Measurements from ENCODE around the gene CCT7. TPM values are rescaled to one million over a fixed set of nuclear protein-coding genes. Genes with fewer than 3 reads are reported as not detected.

Gene CCT7
- polyA plus RNA-seq, 1 donor, result 169 TPM

DNA sequence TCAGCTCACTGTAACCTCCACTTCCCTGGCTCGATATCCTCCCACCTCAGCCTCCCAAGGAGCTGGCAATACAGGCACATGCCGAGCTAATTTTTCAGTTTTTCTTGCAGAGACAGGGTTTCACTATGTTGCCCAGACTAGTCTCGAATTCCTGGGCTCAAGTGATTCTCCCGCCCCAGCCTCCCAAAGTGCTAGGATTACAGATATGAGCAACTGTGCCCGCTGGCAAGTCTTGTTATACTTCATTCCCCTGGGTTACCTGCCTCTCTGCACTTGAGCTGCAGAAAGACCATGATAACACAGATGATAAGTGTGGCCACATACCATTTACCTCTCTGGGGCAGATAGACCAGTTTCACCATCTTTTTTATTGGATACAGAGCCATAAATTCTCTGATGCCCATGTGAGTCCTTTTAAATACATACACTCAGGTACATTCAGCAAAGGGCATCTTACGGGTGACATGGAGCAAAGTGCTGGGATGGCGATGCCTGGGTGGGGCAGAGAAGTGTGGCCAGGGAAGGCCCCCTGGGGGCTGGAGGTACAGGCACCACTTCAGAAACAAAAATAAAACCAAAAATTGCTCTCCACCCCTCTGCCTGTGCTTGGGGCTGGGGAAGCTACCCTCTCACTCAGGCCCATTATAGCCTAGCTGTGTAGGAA lies 20.4 kb downstream of the CCT7 start:
- WGBS (ENCODE audit: insufficient coverage, low lambda C conversion rate), result 83% methylated on average over 2 of the region's 7 CpGs
- no peak overlapping the region for H3K27ac ChIP-seq (ENCODE audit: low read length)
- no peak for DNase-seq
- peaks cover 49% of the 10 kb centered on the region for H3K36me3 ChIP-seq (ENCODE audit: control insufficient read depth, insufficient read depth, low read length)
- no peaks in the 10 kb centered on the region for H3K27me3 ChIP-seq (ENCODE audit: control insufficient read depth, insufficient read depth, low read length)
- no peak overlapping the region for H3K4me3 ChIP-seq (ENCODE audit: low read length)
- H3K9me3 ChIP-seq (ENCODE audit: control insufficient read depth, low read depth, low read length), result no peaks in the 10 kb centered on the region
- H3K4me1 ChIP-seq (ENCODE audit: control insufficient read depth, insufficient read depth, low read length), result no peaks in the 10 kb centered on the region

DNA sequence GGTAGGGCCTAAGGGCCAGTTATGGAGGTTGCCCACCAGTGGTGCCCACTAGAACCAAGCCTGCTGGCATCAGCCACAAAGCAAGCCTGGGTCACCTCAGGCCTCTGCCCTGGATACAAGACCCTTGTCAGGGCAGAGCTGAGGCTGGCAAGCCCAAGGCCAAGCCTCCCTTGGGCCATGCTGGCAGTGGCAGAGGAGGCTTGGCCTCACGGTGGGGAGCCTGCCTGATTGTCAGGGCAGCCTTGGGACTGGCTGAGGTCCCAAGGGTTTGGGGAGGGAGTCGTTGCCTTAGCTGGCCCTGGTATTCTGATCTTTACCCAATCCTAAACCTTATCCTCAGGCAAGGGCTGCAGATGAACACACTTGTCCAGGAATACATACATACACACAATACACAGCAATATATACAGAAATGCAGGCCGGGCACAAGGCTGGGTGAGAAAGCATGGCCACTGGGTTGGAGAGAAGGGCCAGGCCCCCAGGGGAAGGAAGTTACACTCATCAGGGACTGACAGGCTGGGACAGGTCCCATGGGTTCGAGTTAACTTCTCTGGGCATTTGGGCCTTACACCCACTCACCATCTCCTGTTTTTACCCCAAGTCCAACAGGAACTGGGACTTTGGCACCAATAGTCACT lies 21.0 kb downstream of the CCT7 start:
- Histone ChIP-seq H3K27me3 (ENCODE audit: control insufficient read depth, insufficient read depth, low read length) (no peaks in the 10 kb centered on the region), H3K36me3 (ENCODE audit: control insufficient read depth, insufficient read depth, low read length) (peaks cover 43% of the 10 kb centered on the region), H3K9me3 (ENCODE audit: control insufficient read depth, low read depth, low read length) (no peaks in the 10 kb centered on the region), H3K4me1 (ENCODE audit: control insufficient read depth, insufficient read depth, low read length) (no peaks in the 10 kb centered on the region), H3K4me3 (ENCODE audit: low read length) (no peak overlapping the region), H3K27ac (ENCODE audit: low read length) (no peak overlapping the region)
- DNase-seq, result no peak
- no CpG with 5 or more reads among the region's 4 CpGs for WGBS (ENCODE audit: insufficient coverage, low lambda C conversion rate)

DNA sequence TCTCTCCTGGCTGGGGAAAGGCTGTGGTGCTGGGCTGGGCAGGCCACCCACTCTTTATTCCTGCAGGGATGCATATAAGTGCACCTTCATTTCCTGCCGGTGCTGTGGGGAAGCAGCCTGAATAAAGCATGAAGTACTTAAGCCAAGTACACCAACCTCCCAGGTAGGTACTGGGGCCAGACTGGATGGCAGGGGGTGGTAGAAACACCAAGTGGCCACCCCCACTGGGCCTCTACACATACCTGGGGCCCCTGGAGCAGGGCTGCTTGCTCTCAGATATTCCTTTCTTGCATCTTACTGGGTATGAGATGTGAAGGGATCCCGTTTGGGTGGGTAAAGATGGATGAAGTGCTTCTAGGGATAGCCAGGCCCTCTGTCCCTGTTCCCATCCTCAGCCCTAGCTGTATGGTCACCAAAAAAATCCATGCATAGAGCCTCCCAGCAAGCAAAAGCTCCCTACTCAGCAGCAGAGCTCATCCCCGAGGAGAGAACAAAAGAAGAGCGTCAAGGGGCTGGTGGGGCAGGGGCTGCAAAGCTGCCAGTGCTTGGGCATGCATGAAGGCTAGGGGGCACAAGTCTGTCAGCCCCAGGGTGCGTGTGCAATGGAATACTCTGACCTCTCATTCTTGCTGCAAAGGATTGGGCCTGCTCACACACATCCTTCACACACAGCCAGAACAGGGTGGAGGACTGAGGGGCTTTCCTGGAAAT lies 22.0 kb downstream of the CCT7 start:
- Histone ChIP-seq H3K36me3 (ENCODE audit: control insufficient read depth, insufficient read depth, low read length) (peaks cover 34% of the 10 kb centered on the region), H3K4me1 (ENCODE audit: control insufficient read depth, insufficient read depth, low read length) (no peaks in the 10 kb centered on the region), H3K27ac (ENCODE audit: low read length) (no peak overlapping the region), H3K27me3 (ENCODE audit: control insufficient read depth, insufficient read depth, low read length) (no peaks in the 10 kb centered on the region), H3K4me3 (ENCODE audit: low read length) (no peak overlapping the region), H3K9me3 (ENCODE audit: control insufficient read depth, low read depth, low read length) (no peaks in the 10 kb centered on the region)
- no peak for DNase-seq
- WGBS (ENCODE audit: insufficient coverage, low lambda C conversion rate), result no CpG with 5 or more reads among the region's 5 CpGs

DNA sequence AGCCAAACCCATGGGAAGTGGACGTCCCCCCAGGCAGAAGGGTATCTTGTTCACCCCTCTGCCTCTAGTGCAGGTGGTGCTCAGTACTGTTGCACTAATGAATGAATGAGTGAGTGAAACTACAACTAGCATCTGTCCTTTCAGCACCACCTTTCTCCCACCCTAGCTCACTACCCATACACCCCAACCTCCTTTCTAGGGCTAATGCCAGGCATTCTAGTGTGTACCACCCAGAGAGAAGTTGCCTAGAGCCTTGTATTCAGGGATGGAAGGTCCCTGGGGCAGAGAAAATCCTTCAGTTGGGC lies 22.5 kb downstream of the CCT7 start:
- Histone ChIP-seq H3K27me3 (ENCODE audit: control insufficient read depth, insufficient read depth, low read length) (no peaks in the 10 kb centered on the region), H3K4me3 (ENCODE audit: low read length) (no peak overlapping the region), H3K9me3 (ENCODE audit: control insufficient read depth, low read depth, low read length) (no peaks in the 10 kb centered on the region), H3K27ac (ENCODE audit: low read length) (no peak overlapping the region), H3K36me3 (ENCODE audit: control insufficient read depth, insufficient read depth, low read length) (peaks cover 29% of the 10 kb centered on the region), H3K4me1 (ENCODE audit: control insufficient read depth, insufficient read depth, low read length) (no peaks in the 10 kb centered on the region)
- DNase-seq, result no peak
- WGBS (ENCODE audit: insufficient coverage, low lambda C conversion rate), result no CpG with 5 or more reads among the region's 1 CpG

DNA sequence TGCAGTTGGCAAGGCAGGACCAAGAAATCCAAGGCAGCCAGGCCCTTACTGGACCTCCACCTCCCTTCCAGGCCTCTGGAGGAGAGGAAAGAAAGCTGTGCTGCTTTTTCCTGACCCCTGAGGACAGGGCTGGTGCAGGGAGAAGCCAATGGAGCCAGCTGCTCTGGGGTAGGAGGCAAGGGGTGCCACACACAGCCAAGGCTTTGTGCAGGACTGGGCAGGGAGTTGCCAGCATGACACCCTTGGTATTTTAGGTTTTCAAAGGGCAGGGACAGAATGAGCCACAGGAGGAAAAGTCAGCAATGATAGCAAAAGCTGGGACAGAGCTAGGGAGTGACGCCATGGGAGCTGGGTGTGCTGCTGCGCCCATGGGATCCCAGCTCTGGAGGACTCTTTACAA lies 22.9 kb downstream of the CCT7 start:
- no peak for DNase-seq
- no CpG with 5 or more reads among the region's 2 CpGs for WGBS (ENCODE audit: insufficient coverage, low lambda C conversion rate)
- Histone ChIP-seq H3K4me1 (ENCODE audit: control insufficient read depth, insufficient read depth, low read length) (no peaks in the 10 kb centered on the region), H3K27ac (ENCODE audit: low read length) (no peak overlapping the region), H3K4me3 (ENCODE audit: low read length) (no peak overlapping the region), H3K9me3 (ENCODE audit: control insufficient read depth, low read depth, low read length) (no peaks in the 10 kb centered on the region), H3K36me3 (ENCODE audit: control insufficient read depth, insufficient read depth, low read length) (peaks cover 29% of the 10 kb centered on the region), H3K27me3 (ENCODE audit: control insufficient read depth, insufficient read depth, low read length) (no peaks in the 10 kb centered on the region)

DNA sequence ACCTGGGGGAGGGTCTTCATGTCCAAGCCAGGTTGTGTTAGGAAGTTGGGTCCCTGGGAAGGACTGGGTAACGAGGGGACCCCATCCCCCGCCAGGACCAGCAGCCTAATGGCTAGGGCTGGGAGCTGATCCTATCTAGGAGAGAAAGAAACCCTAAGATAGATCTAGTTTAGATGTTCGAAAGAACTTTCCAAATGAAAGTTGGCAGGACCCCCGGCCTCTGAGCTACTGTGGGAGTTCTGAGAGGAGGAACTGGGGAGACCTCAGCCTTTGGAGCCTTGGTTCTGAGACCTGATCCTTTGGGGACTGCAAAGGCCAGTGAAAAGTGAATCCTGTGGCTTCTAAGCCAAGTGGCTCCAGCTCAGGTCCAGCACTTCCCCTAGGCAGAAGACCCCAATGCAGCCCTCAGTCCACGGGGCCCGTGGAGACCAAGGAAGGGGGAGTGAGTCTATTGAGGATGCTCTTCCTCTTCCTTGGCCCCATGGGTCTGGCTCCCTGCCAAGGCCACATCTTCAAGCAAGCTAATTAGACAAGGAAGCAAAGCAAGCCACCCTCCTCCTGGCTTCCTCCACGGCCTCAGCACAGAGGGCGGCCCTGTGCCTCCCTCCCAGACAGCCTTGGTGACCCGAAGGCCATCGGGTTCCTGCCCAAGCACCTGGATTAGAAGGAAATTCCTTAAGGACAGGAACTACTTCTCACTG lies 23.5 kb downstream of the CCT7 start:
- H3K9me3 ChIP-seq (ENCODE audit: control insufficient read depth, low read depth, low read length), result no peaks in the 10 kb centered on the region
- H3K36me3 ChIP-seq (ENCODE audit: control insufficient read depth, insufficient read depth, low read length), result peaks cover 25% of the 10 kb centered on the region
- no CpG with 5 or more reads among the region's 10 CpGs for WGBS (ENCODE audit: insufficient coverage, low lambda C conversion rate)
- DNase-seq, result no peak
- no peaks in the 10 kb centered on the region for H3K27me3 ChIP-seq (ENCODE audit: control insufficient read depth, insufficient read depth, low read length)
- H3K4me1 ChIP-seq (ENCODE audit: control insufficient read depth, insufficient read depth, low read length), result no peaks in the 10 kb centered on the region
- no peak overlapping the region for H3K4me3 ChIP-seq (ENCODE audit: low read length)
- no peak overlapping the region for H3K27ac ChIP-seq (ENCODE audit: low read length)

DNA sequence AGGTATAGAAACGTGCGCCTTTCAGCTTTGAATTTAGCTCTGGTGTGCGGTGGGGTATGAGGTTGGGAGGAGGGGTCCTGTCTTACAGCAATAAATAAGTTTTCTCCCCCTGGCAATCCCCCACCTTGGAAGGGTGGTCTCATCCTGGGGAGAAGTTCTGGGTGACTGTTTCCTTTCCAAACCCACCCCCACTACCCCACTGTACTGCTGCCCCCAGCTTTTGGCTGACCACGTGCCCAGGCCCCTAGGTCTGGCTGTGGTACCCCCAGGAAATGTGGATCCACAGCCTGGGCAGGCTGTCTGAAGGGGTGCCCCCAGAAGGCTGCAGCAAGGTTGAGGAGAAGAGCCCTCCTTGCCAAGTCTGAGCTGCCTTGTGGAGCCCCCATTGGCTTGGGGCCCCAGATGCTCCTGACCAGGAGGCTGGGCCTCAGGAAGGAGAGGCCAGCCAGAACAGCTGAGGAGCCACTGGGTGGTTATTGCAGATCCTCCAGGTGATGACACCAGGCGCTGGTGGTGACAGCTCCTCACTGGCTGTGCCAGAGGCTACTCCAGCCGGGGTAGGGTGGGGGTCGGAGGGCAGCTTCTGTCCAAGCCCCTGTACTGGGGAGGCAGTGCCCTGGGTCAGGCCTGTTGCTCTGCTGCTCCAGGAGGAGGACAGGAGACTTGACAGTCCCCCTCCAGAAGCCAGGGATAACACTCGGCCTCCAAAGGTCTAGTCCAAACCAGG lies 24.2 kb downstream of the CCT7 start:
- Histone ChIP-seq H3K9me3 (ENCODE audit: control insufficient read depth, low read depth, low read length) (no peaks in the 10 kb centered on the region), H3K4me1 (ENCODE audit: control insufficient read depth, insufficient read depth, low read length) (no peaks in the 10 kb centered on the region), H3K27ac (ENCODE audit: low read length) (no peak overlapping the region), H3K36me3 (ENCODE audit: control insufficient read depth, insufficient read depth, low read length) (peaks cover 17% of the 10 kb centered on the region), H3K27me3 (ENCODE audit: control insufficient read depth, insufficient read depth, low read length) (no peaks in the 10 kb centered on the region), H3K4me3 (ENCODE audit: low read length) (no peak overlapping the region)
- no peak for DNase-seq
- no CpG with 5 or more reads among the region's 8 CpGs for WGBS (ENCODE audit: insufficient coverage, low lambda C conversion rate)

DNA sequence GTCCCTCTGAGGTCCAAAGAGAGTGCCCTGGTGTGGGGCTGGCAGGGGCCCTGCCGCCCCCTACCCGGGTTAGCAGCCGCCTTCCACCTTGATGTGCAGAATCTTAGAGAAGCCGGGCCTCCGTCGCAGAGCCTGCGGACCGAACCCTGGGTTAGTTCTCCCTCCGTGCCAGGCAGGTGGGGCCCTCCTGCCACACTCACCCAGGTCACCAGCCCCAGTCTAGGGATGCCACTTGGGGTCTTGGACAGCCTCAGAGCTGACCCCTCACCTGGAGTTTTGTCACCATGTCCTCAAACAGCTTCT lies 24.8 kb downstream of the CCT7 start:
- no peak for DNase-seq
- H3K4me1 ChIP-seq (ENCODE audit: control insufficient read depth, insufficient read depth, low read length), result no peaks in the 10 kb centered on the region
- peaks cover 12% of the 10 kb centered on the region for H3K36me3 ChIP-seq (ENCODE audit: control insufficient read depth, insufficient read depth, low read length)
- no peak overlapping the region for H3K4me3 ChIP-seq (ENCODE audit: low read length)
- H3K27ac ChIP-seq (ENCODE audit: low read length), result no peak overlapping the region
- H3K27me3 ChIP-seq (ENCODE audit: control insufficient read depth, insufficient read depth, low read length), result no peaks in the 10 kb centered on the region
- H3K9me3 ChIP-seq (ENCODE audit: control insufficient read depth, low read depth, low read length), result no peaks in the 10 kb centered on the region
- WGBS (ENCODE audit: insufficient coverage, low lambda C conversion rate), result no CpG with 5 or more reads among the region's 9 CpGs

DNA sequence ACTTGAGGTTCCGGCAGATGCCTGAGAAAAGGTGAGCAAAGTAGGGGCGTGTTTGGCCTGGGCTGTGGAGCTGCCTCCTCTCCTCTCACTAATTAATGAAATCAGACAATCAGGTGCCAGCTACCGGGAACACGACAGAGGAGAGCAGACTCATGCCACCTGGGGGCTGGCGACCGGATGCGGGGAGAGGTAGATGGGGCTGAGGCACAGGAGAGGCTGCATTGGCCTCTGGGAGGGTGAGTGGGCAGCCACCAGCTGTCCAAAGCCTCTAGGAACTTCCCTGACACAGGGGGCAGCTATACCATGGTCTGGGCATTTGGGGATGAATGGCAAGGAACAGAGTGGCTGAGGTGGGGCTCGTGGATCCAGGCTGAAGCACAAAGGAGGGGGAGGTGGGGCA lies 25.2 kb downstream of the CCT7 start:
- no peaks in the 10 kb centered on the region for H3K27me3 ChIP-seq (ENCODE audit: control insufficient read depth, insufficient read depth, low read length)
- no peak overlapping the region for H3K27ac ChIP-seq (ENCODE audit: low read length)
- H3K4me1 ChIP-seq (ENCODE audit: control insufficient read depth, insufficient read depth, low read length), result no peaks in the 10 kb centered on the region
- peaks cover 8% of the 10 kb centered on the region for H3K36me3 ChIP-seq (ENCODE audit: control insufficient read depth, insufficient read depth, low read length)
- no CpG with 5 or more reads among the region's 8 CpGs for WGBS (ENCODE audit: insufficient coverage, low lambda C conversion rate)
- no peak for DNase-seq
- H3K9me3 ChIP-seq (ENCODE audit: control insufficient read depth, low read depth, low read length), result no peaks in the 10 kb centered on the region
- H3K4me3 ChIP-seq (ENCODE audit: low read length), result no peak overlapping the region

DNA sequence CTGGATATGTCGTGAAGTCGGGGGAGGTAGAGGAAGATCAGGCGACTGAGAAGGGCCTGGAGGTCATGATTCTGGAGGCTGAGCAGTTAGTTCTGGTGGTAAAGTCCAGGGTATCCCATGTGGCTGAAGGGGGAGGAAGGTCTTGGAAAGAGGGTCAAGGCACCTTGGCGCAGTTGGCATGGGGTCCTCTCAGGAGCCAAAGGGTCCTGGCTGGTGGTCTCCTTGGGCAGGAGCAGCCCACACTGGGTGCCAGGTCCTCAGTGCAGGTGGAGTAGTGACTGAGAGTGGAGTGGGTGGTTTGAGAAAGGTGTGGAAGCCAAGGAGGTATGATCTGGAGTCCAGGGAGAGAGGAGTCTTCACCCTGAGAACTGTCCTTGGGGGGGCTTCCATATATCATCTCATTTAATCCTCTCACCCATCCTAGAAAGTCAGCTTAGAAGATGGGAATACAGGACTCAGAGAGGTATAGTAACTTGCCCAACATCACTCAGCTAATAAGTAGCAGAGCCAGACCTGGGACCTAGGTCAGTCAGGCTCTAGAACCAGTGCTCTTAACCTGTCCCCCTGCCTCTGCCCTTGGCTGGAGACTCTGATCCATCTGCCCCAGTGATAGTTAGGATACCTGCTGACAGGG lies 25.7 kb downstream of the CCT7 start:
- WGBS (ENCODE audit: insufficient coverage, low lambda C conversion rate), result 100% methylated on average over 1 of the region's 4 CpGs
- Histone ChIP-seq H3K27ac (ENCODE audit: low read length) (no peak overlapping the region), H3K4me1 (ENCODE audit: control insufficient read depth, insufficient read depth, low read length) (no peaks in the 10 kb centered on the region), H3K9me3 (ENCODE audit: control insufficient read depth, low read depth, low read length) (no peaks in the 10 kb centered on the region), H3K27me3 (ENCODE audit: control insufficient read depth, insufficient read depth, low read length) (no peaks in the 10 kb centered on the region), H3K4me3 (ENCODE audit: low read length) (no peak overlapping the region), H3K36me3 (ENCODE audit: control insufficient read depth, insufficient read depth, low read length) (peaks cover 2% of the 10 kb centered on the region)
- DNase-seq, result no peak
